ENCODE measurements around the gene CLINT1. TPM values are rescaled to one million over a fixed set of nuclear protein-coding genes. Genes with fewer than 3 reads are reported as not detected.

The CLINT1 gene
- total and polyA plus RNA-seq, 4 donors = 39.7 to 171 (median 66.2) TPM

GRCh38 chr5:157818368-157818767 lies 40.6 kb downstream of the CLINT1 start:
- TF ChIP-seq CTCF (IDR thresholded peaks at IDR 0.05; ENCODE audit: control extremely low read depth, extremely low read depth) = no peak
- no peak overlapping the region for H3K4me3 ChIP-seq
- peaks cover 2 to 34% (median 8%) of the 10 kb centered on the region in 5 donors for H3K4me1 ChIP-seq (ENCODE audit: control insufficient read depth in 5 of 5, insufficient read depth in 5 of 5, low read length in 5 of 5)
- 95 to 97% methylated on average over 2 of the region's 2 CpGs for WGBS, 2 donors
- no peaks in the 10 kb centered on the region for H3K9me3 ChIP-seq (ENCODE audit: control insufficient read depth in 4 of 4, insufficient read depth in 3 of 4, low read length in 3 of 4)
- H3K9ac ChIP-seq (ENCODE audit: insufficient read depth in 1 of 2, low read length in 2 of 2) = no peak overlapping the region
- no peak for DNase-seq
- H3K36me3 ChIP-seq (ENCODE audit: control insufficient read depth in 4 of 4, insufficient read depth in 4 of 4, low read length in 4 of 4) = peaks cover 0 to 13% (median 6%) of the 10 kb centered on the region in 4 donors
- no peak overlapping the region for H3K27ac ChIP-seq (ENCODE audit: low read depth in 1 of 2, low read length in 1 of 2)
- no peak for ATAC-seq (ENCODE audit: insufficient read depth, low FRiP score)
- H3K27me3 ChIP-seq (ENCODE audit: control insufficient read depth in 3 of 3, insufficient read depth in 3 of 3, low read length in 2 of 3) = no peaks in the 10 kb centered on the region

- no peak for TF ChIP-seq CTCF (IDR thresholded peaks at IDR 0.05; ENCODE audit: control extremely low read depth, extremely low read depth)
- Histone ChIP-seq H3K9ac (ENCODE audit: insufficient read depth in 1 of 2, low read length in 2 of 2) (no peak overlapping the region), H3K4me3 (no peak overlapping the region), H3K36me3 (ENCODE audit: control insufficient read depth in 4 of 4, insufficient read depth in 4 of 4, low read length in 4 of 4) (peaks cover 0 to 14% (median 7%) of the 10 kb centered on the region in 4 donors), H3K27me3 (ENCODE audit: control insufficient read depth in 3 of 3, insufficient read depth in 3 of 3, low read length in 2 of 3) (no peaks in the 10 kb centered on the region), H3K9me3 (ENCODE audit: control insufficient read depth in 4 of 4, insufficient read depth in 3 of 4, low read length in 3 of 4) (no peaks in the 10 kb centered on the region), H3K4me1 (ENCODE audit: control insufficient read depth in 5 of 5, insufficient read depth in 5 of 5, low read length in 5 of 5) (peaks cover 2 to 33% (median 8%) of the 10 kb centered on the region in 5 donors), H3K27ac (ENCODE audit: low read depth in 1 of 2, low read length in 1 of 2) (no peak overlapping the region)
- WGBS, 2 donors = 95 to 97% methylated on average over 2 of the region's 2 CpGs
- no peak for ATAC-seq (ENCODE audit: insufficient read depth, low FRiP score)
- no peak for DNase-seq
Observed at GRCh38 chr5:157817928-157818327, 41.0 kb downstream of the CLINT1 start.

DNA sequence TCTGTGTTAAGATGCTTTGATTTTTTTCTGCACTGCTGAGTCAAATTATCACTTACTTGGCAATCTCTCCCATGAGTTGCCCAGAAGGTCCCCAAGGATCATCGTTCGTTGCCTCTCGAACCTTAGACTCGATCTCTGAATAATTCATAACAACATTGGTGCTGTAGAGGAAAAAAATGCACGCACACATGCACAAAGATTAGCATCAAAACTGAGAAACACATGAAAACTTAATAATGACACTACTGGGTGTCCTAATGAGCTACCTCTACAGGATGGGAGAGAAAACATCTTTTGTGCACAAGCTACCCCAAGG lies 41.6 kb downstream of the CLINT1 start:
- Histone ChIP-seq H3K36me3 (ENCODE audit: control insufficient read depth in 4 of 4, insufficient read depth in 4 of 4, low read length in 4 of 4) (peaks cover 0 to 16% (median 8%) of the 10 kb centered on the region in 4 donors), H3K27ac (ENCODE audit: low read depth in 1 of 2, low read length in 1 of 2) (no peak overlapping the region), H3K27me3 (ENCODE audit: control insufficient read depth in 3 of 3, insufficient read depth in 3 of 3, low read length in 2 of 3) (no peaks in the 10 kb centered on the region), H3K9ac (ENCODE audit: insufficient read depth in 1 of 2, low read length in 2 of 2) (no peak overlapping the region), H3K9me3 (ENCODE audit: control insufficient read depth in 4 of 4, insufficient read depth in 3 of 4, low read length in 3 of 4) (no peaks in the 10 kb centered on the region), H3K4me3 (no peak overlapping the region), H3K4me1 (ENCODE audit: control insufficient read depth in 5 of 5, insufficient read depth in 5 of 5, low read length in 5 of 5) (peaks cover 2 to 27% (median 5%) of the 10 kb centered on the region in 5 donors)
- DNase-seq = no peak
- WGBS, 2 donors = 81 to 87% methylated on average over 5 of the region's 5 CpGs
- no peak for TF ChIP-seq CTCF (IDR thresholded peaks at IDR 0.05; ENCODE audit: control extremely low read depth, extremely low read depth)
- no peak for ATAC-seq (ENCODE audit: insufficient read depth, low FRiP score)
